Endothelial cell (in vitro differentiated cells): ENCODE results near the gene CACTIN. TPM values are rescaled to one million over a fixed set of nuclear protein-coding genes. Genes with fewer than 3 reads are reported as not detected.

Experiments
- DNase-seq: peaks from one replicate; pipeline ENCODE4 v3.0.0; 2021; ENCODE audit warnings: low spot score
- H3K27ac Mint-ChIP-seq: one replicate; pipeline ENCODE4 v1.8.0; 2021; ENCODE audit warnings: mixed read lengths, inconsistent platforms; ENCODE audit not compliant: unreplicated experiment
- H3K27me3 Mint-ChIP-seq: one replicate; pipeline ENCODE4 v1.8.0; 2021; ENCODE audit warnings: mild to moderate bottlenecking, moderate library complexity, mixed read lengths, inconsistent platforms; ENCODE audit not compliant: unreplicated experiment
- H3K36me3 Mint-ChIP-seq: one replicate; pipeline ENCODE4 v1.8.0; 2021; ENCODE audit warnings: mild to moderate bottlenecking, low read depth, mixed read lengths, inconsistent platforms; ENCODE audit not compliant: unreplicated experiment
- H3K4me1 Mint-ChIP-seq: one replicate; pipeline ENCODE4 v1.8.0; 2021; ENCODE audit warnings: mild to moderate bottlenecking, mixed read lengths, inconsistent platforms; ENCODE audit not compliant: unreplicated experiment
- H3K4me3 Mint-ChIP-seq: one replicate; pipeline ENCODE4 v1.8.0; 2021; ENCODE audit warnings: mild to moderate bottlenecking, mixed read lengths, inconsistent platforms; ENCODE audit not compliant: unreplicated experiment
- H3K9me3 Mint-ChIP-seq: one replicate; pipeline ENCODE4 v1.8.0; 2021; ENCODE audit warnings: mixed read lengths, inconsistent platforms; ENCODE audit not compliant: unreplicated experiment
- CTCF ChIP-seq: fragments of 200-600 bp; sonication (generic); IDR thresholded peaks from one replicate; pipeline ENCODE4 v1.5.0; 2021; ENCODE audit warnings: antibody characterized with exemption; ENCODE audit not compliant: unreplicated experiment
- long read RNA-seq: library from polyadenylated mRNA; unstranded; transcript quantifications from one replicate; pipeline ENCODE4 v2.0.0, GENCODE V29; 2020; ENCODE audit not compliant: unreplicated experiment
- total RNA-seq: library from RNA; stranded (reverse); fragmentation: NEBNext Ultra II Directional; extraction: Animal tissue kit (Norgen Biotek cat#: 25700); gene quantifications from one replicate; pipeline ENCODE4 v1.2.1, GENCODE V29; 2021; ENCODE audit not compliant: unreplicated experiment

The CACTIN gene
- 31.8 TPM for total RNA-seq
- long read RNA-seq, partial matches to known transcripts: 0 of 1 reads
- long read RNA-seq, other reads (novel, unspliced or antisense): 1 of 1 reads

GRCh38 chr19:3626473-3627350 lies at the start of gene CACTIN:
TSS of gene CACTIN (minus strand) at chr19:3626790. CDS start at chr19:3626762, 28 bp downstream.
- Mint-ChIP-seq H3K4me1 (peaks cover 6% of the 10 kb centered on the region), H3K36me3 (peaks cover 14% of the 10 kb centered on the region), H3K9me3 (no peaks in the 10 kb centered on the region), H3K27me3 (peaks cover 17% of the 10 kb centered on the region), H3K4me3 (peak within 1 kb of the TSS; percentile 97), H3K27ac (peak within 1 kb of the TSS; percentile 93)
- DNase-seq: peak; percentile 97
- no peak for TF ChIP-seq CTCF

- no peak for TF ChIP-seq CTCF
- Mint-ChIP-seq H3K27ac (no peak overlapping the region), H3K4me3 (no peak overlapping the region), H3K27me3 (peaks cover 11% of the 10 kb centered on the region), H3K36me3 (peaks cover 1% of the 10 kb centered on the region), H3K4me1 (peaks cover 2% of the 10 kb centered on the region), H3K9me3 (no peaks in the 10 kb centered on the region)
- no peak for DNase-seq
These were observed 48.4 kb upstream of the CACTIN start for GRCh38 chr19:3674784-3675543.

GRCh38 chr19:3673506-3674439 lies 47.2 kb upstream of the CACTIN start:
- Mint-ChIP-seq H3K4me3 (no peak overlapping the region), H3K27ac (no peak overlapping the region), H3K27me3 (peaks cover 6% of the 10 kb centered on the region), H3K4me1 (peaks cover 2% of the 10 kb centered on the region), H3K9me3 (no peaks in the 10 kb centered on the region), H3K36me3 (no peaks in the 10 kb centered on the region)
- TF ChIP-seq CTCF: no peak
- no peak for DNase-seq

- Mint-ChIP-seq H3K27ac (peak overlapping the region; percentile 61), H3K9me3 (no peaks in the 10 kb centered on the region), H3K36me3 (no peaks in the 10 kb centered on the region), H3K27me3 (peaks cover 8% of the 10 kb centered on the region), H3K4me1 (peaks cover 2% of the 10 kb centered on the region), H3K4me3 (no peak overlapping the region)
- TF ChIP-seq CTCF: no peak
- DNase-seq: no peak
These were observed 46.4 kb upstream of the CACTIN start for GRCh38 chr19:3672993-3673392.
